Measurements from ENCODE around the gene STX16.

- no peak for TF ChIP-seq POLR2A (IDR thresholded peaks at IDR 0.05)
- no peak for TF ChIP-seq CTCF (IDR thresholded peaks at IDR 0.05)
Measured at GRCh38 chr20:58670659-58671058, 19.6 kb downstream of the STX16 start.
